Adrenal gland (tissue), 5 donors: Measurements from ENCODE around the gene TMEM145.

ENCODE experiments used
- CTCF ChIP-seq, 6 experiments: fragments of 450-650 bp in 4 of 6; fragments of 200-600 bp in 2 of 6; sonication (generic) in 1 of 6; IDR thresholded peaks; 1 replicate in 5 of 6; 2 replicates in 1 of 6; pipeline versions ENCODE4 v1.5.1 to v1.8.0; 2016 to 2021; ENCODE audit warnings: antibody characterized with exemption in 6 of 6, mild to moderate bottlenecking in 2 of 6, moderate library complexity in 1 of 6
- POLR2A ChIP-seq, 2 donors: fragments of 450-650 bp; IDR thresholded peaks; one replicate each; pipeline ENCODE4 v1.6.1; 2017; ENCODE audit warnings: antibody characterized with exemption in 2 of 2, mild to moderate bottlenecking in 2 of 2, moderate library complexity in 1 of 2
- donor health status: DM: no; HTN: no; CAD: no.

GRCh38 chr19:42361545-42361910 lies 48.4 kb downstream of the TMEM145 start:
- TF ChIP-seq CTCF (IDR thresholded peaks at IDR 0.05) (no peak), POLR2A (IDR thresholded peaks at IDR 0.05) (no peak)
